ENCODE results near the gene SAG. TPM values are rescaled to one million over a fixed set of nuclear protein-coding genes. Genes with fewer than 3 reads are reported as not detected.

Gene SAG
- total and polyA plus RNA-seq, 2 donors (not counting 3 experiments of a cell fraction or from before 2014, with no cell fraction given): not detected

DNA sequence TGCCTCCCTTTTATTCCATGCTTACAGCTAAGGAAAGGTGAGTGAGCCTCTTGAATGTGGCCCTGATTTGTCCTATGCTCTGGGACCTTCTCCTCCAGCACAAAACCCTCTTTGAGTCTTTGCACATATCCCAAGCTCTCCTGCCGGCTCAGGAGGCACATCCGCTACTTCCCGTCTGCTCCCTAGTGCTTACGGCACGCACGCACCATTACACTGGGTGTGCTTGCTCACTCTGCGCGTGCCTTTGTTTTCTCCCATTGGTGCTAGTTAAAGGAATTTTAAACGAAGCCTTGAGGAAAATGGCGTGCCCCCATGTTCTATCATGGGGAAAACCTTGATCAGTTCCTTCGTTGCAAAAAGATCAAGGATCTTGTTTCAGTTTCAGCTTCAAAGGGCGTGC, 38.8 kb downstream of the SAG start:
- peaks cover 0 to 3% of the 10 kb centered on the region in 2 experiments for H3K27me3 ChIP-seq (ENCODE audit: control insufficient read depth in 2 of 2, insufficient read depth in 2 of 2, low read length in 2 of 2)
- no peaks in the 10 kb centered on the region for H3K9me1 ChIP-seq (replicated peaks; ENCODE audit: control insufficient read depth, extremely low read depth, insufficient read depth, low read length)
- no TSS peak for BruUV-seq (replicated peaks)
- no peak overlapping the region for H3K4me2 ChIP-seq (ENCODE audit: insufficient read depth, low read length)
- TF ChIP-seq MYC (IDR thresholded peaks at IDR 0.05; ENCODE audit: low read depth, low read length) (no peak), JUN (IDR thresholded peaks at IDR 0.05; ENCODE audit: borderline replicate concordance, insufficient read depth, insufficient read length, low read depth) (no peak), GATA2 (IDR thresholded peaks at IDR 0.05; ENCODE audit: insufficient read depth, insufficient read length, low read depth, low read length) (no peak), EZH2 (IDR thresholded peaks at IDR 0.05; ENCODE audit: borderline replicate concordance, low read depth, low read length, severe bottlenecking) (no peak), FOS (IDR thresholded peaks at IDR 0.05; ENCODE audit: borderline replicate concordance, insufficient read depth, low read length) (no peak), POLR2AphosphoS5 (IDR thresholded peaks at IDR 0.05; ENCODE audit: insufficient read depth, low read depth, low read length) (no peak), POLR2A (IDR thresholded peaks at IDR 0.05; ENCODE audit: low read depth, low read length) (no peak)
- TF ChIP-seq, protein P1, sequence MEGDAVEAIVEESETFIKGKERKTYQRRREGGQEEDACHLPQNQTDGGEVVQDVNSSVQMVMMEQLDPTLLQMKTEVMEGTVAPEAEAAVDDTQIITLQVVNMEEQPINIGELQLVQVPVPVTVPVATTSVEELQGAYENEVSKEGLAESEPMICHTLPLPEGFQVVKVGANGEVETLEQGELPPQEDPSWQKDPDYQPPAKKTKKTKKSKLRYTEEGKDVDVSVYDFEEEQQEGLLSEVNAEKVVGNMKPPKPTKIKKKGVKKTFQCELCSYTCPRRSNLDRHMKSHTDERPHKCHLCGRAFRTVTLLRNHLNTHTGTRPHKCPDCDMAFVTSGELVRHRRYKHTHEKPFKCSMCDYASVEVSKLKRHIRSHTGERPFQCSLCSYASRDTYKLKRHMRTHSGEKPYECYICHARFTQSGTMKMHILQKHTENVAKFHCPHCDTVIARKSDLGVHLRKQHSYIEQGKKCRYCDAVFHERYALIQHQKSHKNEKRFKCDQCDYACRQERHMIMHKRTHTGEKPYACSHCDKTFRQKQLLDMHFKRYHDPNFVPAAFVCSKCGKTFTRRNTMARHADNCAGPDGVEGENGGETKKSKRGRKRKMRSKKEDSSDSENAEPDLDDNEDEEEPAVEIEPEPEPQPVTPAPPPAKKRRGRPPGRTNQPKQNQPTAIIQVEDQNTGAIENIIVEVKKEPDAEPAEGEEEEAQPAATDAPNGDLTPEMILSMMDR (IDR thresholded peaks at IDR 0.05; ENCODE audit: extremely low read depth in 1 of 2, insufficient read depth in 1 of 2, low read depth in 1 of 2, low read length in 2 of 2): no peak
- TF ChIP-seq, protein P2, sequence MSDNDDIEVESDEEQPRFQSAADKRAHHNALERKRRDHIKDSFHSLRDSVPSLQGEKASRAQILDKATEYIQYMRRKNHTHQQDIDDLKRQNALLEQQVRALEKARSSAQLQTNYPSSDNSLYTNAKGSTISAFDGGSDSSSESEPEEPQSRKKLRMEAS (IDR thresholded peaks at IDR 0.05; ENCODE audit: insufficient read depth, insufficient read length): no peak
- H3K4me1 ChIP-seq (ENCODE audit: control insufficient read depth, extremely low read depth, insufficient read depth, low read length): peaks cover 10% of the 10 kb centered on the region
- H3K9me3 ChIP-seq (replicated peaks; ENCODE audit: control insufficient read depth, insufficient read depth, low read length): no peaks in the 10 kb centered on the region
- H3K9ac ChIP-seq (replicated peaks; ENCODE audit: extremely low read depth, insufficient read depth, low read length): no peak overlapping the region
- no peaks in the 10 kb centered on the region for H3K79me2 ChIP-seq (ENCODE audit: control insufficient read depth, insufficient read depth, low read length)
- H2AFZ ChIP-seq (ENCODE audit: low read depth, low read length): no peak overlapping the region
- POLR2A ChIA-PET: no interaction called here
- CTCF ChIA-PET: interaction anchor here (1.1 to 2.0 kb wide), 4 partner anchors 12 to 98 kb away, joined by 3 to 7 read pairs (median 6); no protein-coding TSS in a partner anchor
- H3K27ac ChIP-seq (ENCODE audit: insufficient read depth, low read depth, low read length): no peak overlapping the region
- no peak overlapping the region for H3K4me3 ChIP-seq (replicated peaks in 1 of 3; ENCODE audit: insufficient read depth in 1 of 3, low read depth in 1 of 3, low read length in 3 of 3)
- no peaks in the 10 kb centered on the region for H4K20me1 ChIP-seq (replicated peaks; ENCODE audit: control insufficient read depth, extremely low read depth, insufficient read depth, low read length)
- dilution Hi-C loops (cut with MboI; ENCODE audit: extremely low pct_ligation_motif_present, low sequenced_read_pairs) (no loop called here), intact Hi-C loops (cut with micrococcal nuclease) (no loop called here)
- FAIRE-seq (no peak), DNase-seq (ENCODE audit: low read depth, low spot score) (no peak)
- H3K36me3 ChIP-seq (ENCODE audit: control insufficient read depth in 2 of 2, extremely low read depth in 1 of 2, insufficient read depth in 2 of 2, low read length in 2 of 2): no peaks in the 10 kb centered on the region
